Measurements from ENCODE around the gene JOSD2. TPM values are rescaled to one million over a fixed set of nuclear protein-coding genes. Genes with fewer than 3 reads are reported as not detected.

The JOSD2 gene
- total RNA-seq, 2 donors from 2014 or later, result 11.6 to 34.7 TPM

DNA sequence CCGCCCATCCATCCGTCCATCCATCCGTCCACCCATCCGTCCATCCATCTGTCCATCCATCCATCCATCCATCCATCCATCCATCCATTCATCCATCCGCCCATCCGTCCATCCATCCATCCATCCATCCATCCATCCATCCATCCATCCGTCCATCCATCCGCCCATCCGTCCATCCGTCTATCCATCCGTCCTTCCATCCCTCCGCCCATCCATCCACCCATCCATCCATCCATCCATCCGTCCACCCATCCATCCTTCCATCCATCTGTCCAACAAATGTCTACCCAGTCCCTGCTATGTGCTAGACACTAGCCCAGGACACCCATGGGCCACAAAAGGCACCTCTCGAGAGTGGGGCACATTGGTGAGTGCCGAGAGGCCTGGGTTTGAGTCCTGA lies 41.5 kb upstream of the JOSD2 start:
- ATAC-seq (ENCODE audit: insufficient number of reproducible peaks, low FRiP score, low read depth) (no peak), DNase-seq (ENCODE audit: low spot score) (no peak)
- no peak overlapping the region for H3K4me3 ChIP-seq
- no peaks in the 10 kb centered on the region for H3K27me3 ChIP-seq (replicated peaks; ENCODE audit: insufficient read depth)
- H3K36me3 ChIP-seq, result no peaks in the 10 kb centered on the region
- H3K9me3 ChIP-seq, result no peaks in the 10 kb centered on the region
- TF ChIP-seq, protein P1, sequence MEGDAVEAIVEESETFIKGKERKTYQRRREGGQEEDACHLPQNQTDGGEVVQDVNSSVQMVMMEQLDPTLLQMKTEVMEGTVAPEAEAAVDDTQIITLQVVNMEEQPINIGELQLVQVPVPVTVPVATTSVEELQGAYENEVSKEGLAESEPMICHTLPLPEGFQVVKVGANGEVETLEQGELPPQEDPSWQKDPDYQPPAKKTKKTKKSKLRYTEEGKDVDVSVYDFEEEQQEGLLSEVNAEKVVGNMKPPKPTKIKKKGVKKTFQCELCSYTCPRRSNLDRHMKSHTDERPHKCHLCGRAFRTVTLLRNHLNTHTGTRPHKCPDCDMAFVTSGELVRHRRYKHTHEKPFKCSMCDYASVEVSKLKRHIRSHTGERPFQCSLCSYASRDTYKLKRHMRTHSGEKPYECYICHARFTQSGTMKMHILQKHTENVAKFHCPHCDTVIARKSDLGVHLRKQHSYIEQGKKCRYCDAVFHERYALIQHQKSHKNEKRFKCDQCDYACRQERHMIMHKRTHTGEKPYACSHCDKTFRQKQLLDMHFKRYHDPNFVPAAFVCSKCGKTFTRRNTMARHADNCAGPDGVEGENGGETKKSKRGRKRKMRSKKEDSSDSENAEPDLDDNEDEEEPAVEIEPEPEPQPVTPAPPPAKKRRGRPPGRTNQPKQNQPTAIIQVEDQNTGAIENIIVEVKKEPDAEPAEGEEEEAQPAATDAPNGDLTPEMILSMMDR (IDR thresholded peaks at IDR 0.05), result no peak
- peaks cover 2 to 7% of the 10 kb centered on the region in 2 donors for H3K4me1 ChIP-seq (ENCODE audit: control insufficient read depth in 1 of 2, low read depth in 2 of 2)
- H3K27ac ChIP-seq, result no peak overlapping the region

- Histone ChIP-seq H3K4me3 (peak overlapping the region; percentile 64), H3K4me1 (ENCODE audit: control insufficient read depth in 1 of 2, low read depth in 2 of 2) (peaks cover 2 to 6% of the 10 kb centered on the region in 2 donors), H3K27ac (peak overlapping the region in 1 of 2 donors; percentile 19), H3K27me3 (replicated peaks; ENCODE audit: insufficient read depth) (no peaks in the 10 kb centered on the region), H3K9me3 (no peaks in the 10 kb centered on the region), H3K36me3 (no peaks in the 10 kb centered on the region)
- no peak for ATAC-seq (ENCODE audit: insufficient number of reproducible peaks, low FRiP score, low read depth)
- TF ChIP-seq, protein P1 (IDR thresholded peaks at IDR 0.05), result no peak
- no peak for DNase-seq (ENCODE audit: low spot score)
These were observed 40.8 kb upstream of the JOSD2 start for GRCh38 chr19:50551715-50552187.

GRCh38 chr19:50551034-50551714 lies 40.2 kb upstream of the JOSD2 start:
- Histone ChIP-seq H3K4me1 (ENCODE audit: control insufficient read depth in 1 of 2, low read depth in 2 of 2) (peaks cover under 1% of the 10 kb centered on the region in 2 donors), H3K27me3 (replicated peaks; ENCODE audit: insufficient read depth) (no peaks in the 10 kb centered on the region), H3K36me3 (no peaks in the 10 kb centered on the region), H3K27ac (peak overlapping the region in 1 of 2 donors; percentile 19), H3K9me3 (no peaks in the 10 kb centered on the region), H3K4me3 (peak overlapping the region; percentile 64)
- TF ChIP-seq, protein P1 (IDR thresholded peaks at IDR 0.05), result no peak
- ATAC-seq (ENCODE audit: insufficient number of reproducible peaks, low FRiP score, low read depth), result no peak
- no peak for DNase-seq (ENCODE audit: low spot score)

- ATAC-seq (ENCODE audit: insufficient number of reproducible peaks, low FRiP score, low read depth) (no peak), DNase-seq (ENCODE audit: low spot score) (no peak)
- H3K36me3 ChIP-seq, result no peaks in the 10 kb centered on the region
- H3K4me3 ChIP-seq, result peak overlapping the region; percentile 64
- no peaks in the 10 kb centered on the region for H3K27me3 ChIP-seq (replicated peaks; ENCODE audit: insufficient read depth)
- H3K27ac ChIP-seq, result peak overlapping the region in 1 of 2 donors; percentile 11
- no peaks in the 10 kb centered on the region for H3K4me1 ChIP-seq (ENCODE audit: control insufficient read depth in 1 of 2, low read depth in 2 of 2)
- H3K9me3 ChIP-seq, result no peaks in the 10 kb centered on the region
- TF ChIP-seq, protein P1 (IDR thresholded peaks at IDR 0.05), result no peak
These were observed 39.6 kb upstream of the JOSD2 start for GRCh38 chr19:50550594-50550966.

DNA sequence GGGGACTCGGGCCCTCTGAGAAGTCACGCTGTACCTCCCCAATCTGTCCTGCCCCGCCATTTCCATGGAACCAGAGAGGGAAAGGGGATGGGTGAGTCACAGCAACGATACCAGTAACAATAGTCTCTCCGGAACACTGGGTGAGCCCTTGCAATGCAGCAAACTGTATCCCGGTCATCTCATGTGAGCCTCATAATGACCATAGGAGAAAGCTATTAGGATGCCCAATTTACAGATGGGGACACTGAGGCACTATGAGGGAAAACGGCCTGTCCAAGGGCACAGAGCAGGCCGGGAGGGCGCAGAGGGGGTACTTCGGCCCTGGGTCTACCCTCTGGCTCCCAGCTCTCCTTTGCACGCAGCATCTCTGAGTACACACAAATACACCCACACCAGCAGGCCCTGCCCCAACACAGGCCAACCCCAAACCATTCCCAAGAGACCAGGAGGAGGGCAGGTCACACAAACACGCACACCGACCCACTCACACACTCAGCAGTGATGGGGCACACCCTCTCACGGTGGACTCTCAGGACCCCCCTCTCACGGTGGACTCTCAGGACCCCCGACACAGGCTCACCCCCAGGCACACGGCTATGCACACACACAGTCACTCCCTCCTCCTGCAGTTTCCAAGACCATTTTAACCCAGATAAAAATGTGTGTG lies 39.1 kb upstream of the JOSD2 start:
- TF ChIP-seq, protein P1 (IDR thresholded peaks at IDR 0.05), result no peak
- no peaks in the 10 kb centered on the region for H3K4me1 ChIP-seq (ENCODE audit: control insufficient read depth in 1 of 2, low read depth in 2 of 2)
- no peak for DNase-seq (ENCODE audit: low spot score)
- no peaks in the 10 kb centered on the region for H3K27me3 ChIP-seq (replicated peaks; ENCODE audit: insufficient read depth)
- no peak for ATAC-seq (ENCODE audit: insufficient number of reproducible peaks, low FRiP score, low read depth)
- no peaks in the 10 kb centered on the region for H3K36me3 ChIP-seq
- H3K27ac ChIP-seq, result peak overlapping the region in 1 of 2 donors; percentile 11
- no peaks in the 10 kb centered on the region for H3K9me3 ChIP-seq
- peak overlapping the region; percentile 64 for H3K4me3 ChIP-seq

All from thoracic aorta (tissue), 2 donors.